Activated naive CD8-positive, alpha-beta T cell treated with anti-CD3 and anti-CD28 coated beads for 36 hours (primary cell): ENCODE data around the gene TMEM259. TPM values are rescaled to one million over a fixed set of nuclear protein-coding genes. Genes with fewer than 3 reads are reported as not detected.

ENCODE experiments used
- DNase-seq: peaks from one replicate; pipeline ENCODE4 v3.0.0; 2021
- H3K27ac Mint-ChIP-seq: one replicate; pipeline ENCODE4 v1.8.0; 2022; ENCODE audit warnings: mild to moderate bottlenecking, moderate library complexity, mixed read lengths
- H3K27me3 Mint-ChIP-seq: one replicate; pipeline ENCODE4 v1.8.0; 2022; ENCODE audit warnings: mild to moderate bottlenecking, mixed read lengths
- H3K36me3 Mint-ChIP-seq: one replicate; pipeline ENCODE4 v1.8.0; 2021; ENCODE audit warnings: mild to moderate bottlenecking, mixed read lengths
- H3K4me1 Mint-ChIP-seq: one replicate; pipeline ENCODE4 v1.8.0; 2021; ENCODE audit warnings: mixed read lengths
- H3K4me3 Mint-ChIP-seq: one replicate; pipeline ENCODE4 v1.8.0; 2022; ENCODE audit warnings: mild to moderate bottlenecking, moderate library complexity, mixed read lengths
- H3K9me3 Mint-ChIP-seq: one replicate; pipeline ENCODE4 v1.8.0; 2022; ENCODE audit warnings: mixed read lengths
- total RNA-seq, 2 experiments: library from RNA; stranded (reverse); gene quantifications; one replicate each; pipeline ENCODE4 v1.2.3, GENCODE V29; 2021

Gene TMEM259
- total RNA-seq, 2 experiments from 2014 or later: 136 to 138 TPM

DNA sequence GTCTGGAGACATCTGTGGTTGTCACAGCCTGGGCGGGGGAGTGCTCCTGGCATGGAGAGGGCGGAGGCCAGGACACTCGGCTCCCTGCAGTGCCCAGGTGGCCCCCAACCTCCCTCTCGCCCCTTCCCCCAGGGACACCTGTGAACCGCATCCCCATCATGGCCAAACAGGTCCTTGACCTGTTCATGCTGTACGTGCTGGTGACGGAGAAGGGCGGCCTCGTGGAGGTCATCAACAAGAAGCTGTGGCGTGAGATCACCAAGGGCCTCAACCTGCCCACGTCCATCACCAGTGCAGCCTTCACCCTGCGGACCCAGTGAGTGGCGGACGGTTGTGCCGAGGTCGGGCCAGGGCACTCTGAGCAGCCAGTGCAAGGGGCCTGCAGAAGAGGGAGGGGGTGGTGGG is 56.8 kb downstream of the TMEM259 start:
- Mint-ChIP-seq H3K4me3 (no peak overlapping the region), H3K27ac (no peak overlapping the region), H3K9me3 (peaks cover 3% of the 10 kb centered on the region), H3K27me3 (no peaks in the 10 kb centered on the region), H3K4me1 (no peaks in the 10 kb centered on the region), H3K36me3 (peaks cover 13% of the 10 kb centered on the region)
- no peak for DNase-seq

DNA sequence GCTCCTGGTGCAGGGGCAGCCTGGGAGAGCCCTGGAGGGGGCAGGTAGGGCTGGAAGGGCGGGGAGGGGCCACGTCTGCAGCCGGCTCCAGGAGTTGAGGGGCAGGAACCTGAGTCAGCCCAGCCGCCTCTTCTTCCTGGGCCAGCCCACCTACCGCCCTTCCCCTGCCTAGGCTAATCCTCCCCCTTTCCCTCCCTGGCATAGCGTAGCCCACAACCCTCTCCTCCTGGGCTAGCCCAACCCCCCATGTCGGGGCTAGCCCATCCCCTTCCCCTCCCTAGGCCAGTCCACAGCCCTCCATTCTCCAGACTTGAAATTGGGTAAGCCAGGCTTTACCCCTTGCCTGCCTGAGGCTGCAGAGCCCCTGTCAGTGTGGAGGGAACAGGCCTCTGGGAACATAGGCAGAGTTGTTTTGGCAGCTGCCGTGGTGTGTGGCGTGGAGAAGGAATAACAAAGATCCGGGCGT is 57.4 kb downstream of the TMEM259 start:
- H3K27me3 Mint-ChIP-seq: no peaks in the 10 kb centered on the region
- H3K4me3 Mint-ChIP-seq: no peak overlapping the region

DNA sequence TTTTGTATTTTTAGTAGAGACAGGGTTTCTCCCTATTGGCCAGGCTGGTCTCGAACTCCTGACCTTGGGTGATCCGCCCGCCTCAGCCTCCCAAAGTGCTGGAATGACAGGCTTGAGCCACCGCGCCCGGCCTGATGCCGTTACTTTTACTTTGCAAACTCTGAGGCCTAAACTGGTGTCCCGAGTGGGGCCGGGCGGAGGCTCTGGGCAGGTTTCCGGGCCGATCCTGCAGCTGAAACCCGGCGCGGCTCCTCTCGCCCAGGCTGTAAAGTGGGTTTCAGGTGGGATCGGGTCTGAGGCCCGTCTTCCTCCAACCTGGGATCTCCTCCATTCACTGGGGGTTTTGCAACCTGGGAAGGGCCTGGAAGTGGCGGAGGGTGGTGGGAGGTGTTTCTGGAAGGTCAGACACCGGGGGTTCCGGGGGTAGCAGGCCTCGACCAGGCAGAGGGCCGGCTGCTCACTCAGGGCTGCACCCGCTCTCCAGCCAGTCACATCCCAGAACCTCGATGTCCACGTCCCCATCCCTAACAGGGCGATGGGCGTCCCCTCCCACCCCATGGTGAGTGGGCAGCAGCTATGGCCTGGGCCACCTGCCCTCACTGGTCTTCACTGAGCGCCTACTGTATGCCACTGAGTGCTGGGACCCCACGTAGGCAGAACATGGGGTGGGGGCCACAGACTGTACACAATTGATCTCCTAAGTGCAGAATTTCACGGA is 58.1 kb downstream of the TMEM259 start:
- Mint-ChIP-seq H3K4me3 (no peak overlapping the region), H3K27me3 (no peaks in the 10 kb centered on the region), H3K4me1 (peaks cover 3% of the 10 kb centered on the region), H3K36me3 (peaks cover 9% of the 10 kb centered on the region), H3K27ac (no peak overlapping the region), H3K9me3 (peaks cover 3% of the 10 kb centered on the region)
- DNase-seq: no peak

More for the DNA sequence above, 57.4 kb downstream of the TMEM259 start:
- DNase-seq: no peak
- no peak overlapping the region for H3K27ac Mint-ChIP-seq
- peaks cover 3% of the 10 kb centered on the region for H3K9me3 Mint-ChIP-seq
- H3K36me3 Mint-ChIP-seq: peaks cover 12% of the 10 kb centered on the region
- H3K4me1 Mint-ChIP-seq: peaks cover 3% of the 10 kb centered on the region

DNA sequence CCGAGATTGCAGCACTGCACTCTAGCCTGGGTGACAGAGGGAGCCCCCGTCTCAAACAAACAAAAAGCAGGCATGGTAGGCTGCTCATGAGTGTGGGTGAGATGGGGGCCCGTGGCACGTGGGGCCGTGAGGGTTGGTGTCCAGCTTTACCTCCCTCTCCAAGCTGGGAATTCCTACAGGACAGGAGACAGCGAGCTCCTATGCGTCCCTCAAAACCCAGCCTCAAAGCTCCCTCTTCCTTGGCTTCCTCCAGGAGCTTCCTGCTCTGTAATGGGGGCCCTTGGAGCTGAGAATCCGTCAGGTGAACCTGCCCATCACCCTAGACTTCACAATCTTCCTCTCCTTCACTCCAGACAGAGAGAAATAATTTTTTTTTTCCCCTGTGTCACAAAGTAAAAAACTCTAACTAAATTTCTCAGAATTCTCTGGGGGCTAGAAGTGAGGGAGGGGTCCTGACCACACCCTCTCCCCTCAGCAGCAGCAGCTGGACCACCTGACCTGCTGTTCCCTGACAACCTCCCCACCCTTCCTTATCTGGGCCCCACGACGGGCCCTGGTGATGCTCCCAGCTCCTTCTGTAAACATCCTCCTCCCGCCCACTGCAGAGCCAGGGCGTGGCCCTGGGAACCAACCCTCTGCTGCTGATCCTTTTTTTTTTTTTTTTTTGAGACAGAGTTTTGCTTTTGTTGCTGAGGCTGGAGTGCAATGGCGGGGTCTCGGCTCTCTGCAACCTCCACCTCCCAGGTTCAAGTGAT is 58.9 kb downstream of the TMEM259 start:
- peaks cover 3% of the 10 kb centered on the region for H3K9me3 Mint-ChIP-seq
- no peak overlapping the region for H3K4me3 Mint-ChIP-seq
- no peaks in the 10 kb centered on the region for H3K27me3 Mint-ChIP-seq
- no peak for DNase-seq
- H3K27ac Mint-ChIP-seq: no peak overlapping the region
- peaks cover 3% of the 10 kb centered on the region for H3K4me1 Mint-ChIP-seq
- peaks cover 7% of the 10 kb centered on the region for H3K36me3 Mint-ChIP-seq

GRCh38 chr19:960601-960938 is 60.4 kb downstream of the TMEM259 start:
- peaks cover 7% of the 10 kb centered on the region for H3K36me3 Mint-ChIP-seq
- no peaks in the 10 kb centered on the region for H3K27me3 Mint-ChIP-seq
- peaks cover 3% of the 10 kb centered on the region for H3K4me1 Mint-ChIP-seq
- H3K4me3 Mint-ChIP-seq: no peak overlapping the region
- H3K9me3 Mint-ChIP-seq: peaks cover 3% of the 10 kb centered on the region
- no peak overlapping the region for H3K27ac Mint-ChIP-seq
- DNase-seq: no peak

DNA sequence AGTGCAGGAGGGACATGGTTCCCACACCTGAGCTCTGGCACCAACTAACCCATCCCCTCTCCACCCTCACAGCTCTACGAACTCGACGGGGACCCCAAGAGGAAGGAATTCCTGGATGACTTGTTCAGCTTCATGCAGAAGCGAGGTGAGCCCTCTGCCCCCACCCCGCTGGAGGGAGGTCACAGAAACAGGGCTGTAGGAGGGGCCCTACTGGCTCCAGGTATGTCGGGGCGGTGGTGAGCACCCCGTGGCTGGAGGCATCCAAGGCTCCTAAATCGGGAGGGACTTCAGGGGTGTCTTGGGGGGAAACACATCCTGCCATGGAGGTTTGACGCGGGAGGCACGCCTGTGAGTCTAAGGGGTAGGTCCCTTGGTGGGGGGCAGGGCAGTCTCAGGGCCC is 60.9 kb downstream of the TMEM259 start:
- Mint-ChIP-seq H3K36me3 (peaks cover 5% of the 10 kb centered on the region), H3K4me1 (peaks cover 3% of the 10 kb centered on the region), H3K4me3 (no peak overlapping the region), H3K9me3 (peaks cover under 1% of the 10 kb centered on the region), H3K27me3 (no peaks in the 10 kb centered on the region), H3K27ac (no peak overlapping the region)
- no peak for DNase-seq

Other genes starting within 250 kb of the TMEM259 start
- gene PTBP1, start 223.7 kb downstream of the TMEM259 start, total RNA-seq: 100 to 1,000 TPM; 799 to 818 TPM
- not detected for gene PLPPR3, start 199.2 kb downstream of the TMEM259 start, total RNA-seq
- gene AZU1, start 193.3 kb downstream of the TMEM259 start, total RNA-seq: not detected
- gene PRTN3, start 180.1 kb downstream of the TMEM259 start, total RNA-seq: not detected
- not detected for gene ELANE, start 168.8 kb downstream of the TMEM259 start, total RNA-seq
- gene CFD, start 161.5 kb downstream of the TMEM259 start, total RNA-seq: 1 to 10 TPM; 1.8 TPM
- 10 to 100 TPM; 39.8 to 40.3 TPM for gene MED16, start 127.9 kb downstream of the TMEM259 start, total RNA-seq
- gene RNU6-9, start 127.6 kb downstream of the TMEM259 start, total RNA-seq: not detected
- gene R3HDM4, start 107.9 kb downstream of the TMEM259 start, total RNA-seq: 10 to 100 TPM; 50.5 to 51.7 TPM
- gene KISS1R, start 103.8 kb downstream of the TMEM259 start, total RNA-seq: 10 to 100 TPM; 12.2 to 13.3 TPM
- 10 to 100 TPM; 10.2 to 11.8 TPM for gene ARID3A, start 95.1 kb downstream of the TMEM259 start, total RNA-seq
- 100 to 1,000 TPM; 126 to 127 TPM for gene WDR18, start 36.8 kb downstream of the TMEM259 start, total RNA-seq
- gene GRIN3B, start 20.7 kb downstream of the TMEM259 start, total RNA-seq: not detected
- gene RNU6-2, start 399 bp upstream of the TMEM259 start, total RNA-seq: not detected
- gene CNN2, start 5.5 kb upstream of the TMEM259 start, total RNA-seq: 10 to 100 TPM; 76.0 to 80.5 TPM
- 10 to 100 TPM in 1 of 2 experiments, 1 to 10 TPM in 1; 9.8 to 11.2 TPM for gene ABCA7, start 19.0 kb upstream of the TMEM259 start, total RNA-seq
- gene ARHGAP45, start 46.0 kb upstream of the TMEM259 start, total RNA-seq: 100 to 1,000 TPM; 113 to 122 TPM
- 100 to 1,000 TPM; 290 to 291 TPM for gene POLR2E, start 74.3 kb upstream of the TMEM259 start, total RNA-seq
- gene GPX4, start 82.9 kb upstream of the TMEM259 start, total RNA-seq: 100 to 1,000 TPM; 225 to 231 TPM
- gene SBNO2, start 153.1 kb upstream of the TMEM259 start, total RNA-seq: 10 to 100 TPM; 50.5 to 51.6 TPM
- 10 to 100 TPM; 54.7 to 55.8 TPM for gene STK11, start 184.7 kb upstream of the TMEM259 start, total RNA-seq
- under 1 TPM; 0.33 to 0.46 TPM for gene CBARP, start 216.9 kb upstream of the TMEM259 start, total RNA-seq
- gene ATP5F1D, start 220.6 kb upstream of the TMEM259 start, total RNA-seq: 100 to 1,000 TPM; 175 to 177 TPM
- gene MIDN, start 227.5 kb upstream of the TMEM259 start, total RNA-seq: 10 to 100 TPM; 29.3 to 29.6 TPM
- gene CIRBP, start 248.2 kb upstream of the TMEM259 start, total RNA-seq: 100 to 1,000 TPM; 208 to 216 TPM